Osteoblast (primary cell): ENCODE measurements around the gene CNTFR. TPM values are rescaled to one million over a fixed set of nuclear protein-coding genes. Genes with fewer than 3 reads are reported as not detected.

Experiments
- DNase-seq: peaks from one replicate; pipeline ENCODE4 v3.0.0; 2011; ENCODE audit warnings: low spot score, mixed read lengths; ENCODE audit not compliant: insufficient read length; ENCODE audit errors: missing footprints
- H2AFZ ChIP-seq: 2 replicates; pipeline ENCODE4 v1.6.0; 2011; ENCODE audit warnings: mild to moderate bottlenecking, low read length
- H3K27ac ChIP-seq: 2 replicates; pipeline ENCODE4 v1.5.1; 2011; ENCODE audit warnings: mild to moderate bottlenecking, low read depth, low read length, moderate library complexity
- H3K27me3 ChIP-seq: 2 replicates; pipeline ENCODE4 v1.6.0; 2012; ENCODE audit warnings: mild to moderate bottlenecking, control low read depth, inconsistent platforms, low read length, moderate library complexity; ENCODE audit not compliant: insufficient read depth
- H3K36me3 ChIP-seq: 2 replicates; pipeline ENCODE4 v1.5.1; 2011; ENCODE audit warnings: mild to moderate bottlenecking, low read length, control low read depth, moderate library complexity; ENCODE audit not compliant: insufficient read depth
- H3K4me1 ChIP-seq: 2 replicates; pipeline ENCODE4 v1.5.1; 2011; ENCODE audit warnings: mild to moderate bottlenecking, low read length, control low read depth, moderate library complexity; ENCODE audit not compliant: insufficient read depth
- H3K4me2 ChIP-seq: 2 replicates; pipeline ENCODE4 v1.6.0; 2011; ENCODE audit warnings: mild to moderate bottlenecking, low read length; ENCODE audit not compliant: insufficient read depth
- H3K4me3 ChIP-seq: fragments of 200-600 bp; sonication (generic); 3 replicates; pipeline ENCODE4 v1.5.1; 2012; ENCODE audit warnings: mild to moderate bottlenecking, low read length, inconsistent platforms; ENCODE audit not compliant: insufficient read depth
- H3K79me2 ChIP-seq: 2 replicates; pipeline ENCODE4 v1.6.0; 2012; ENCODE audit warnings: mild to moderate bottlenecking, low read length, control low read depth, inconsistent platforms; ENCODE audit not compliant: insufficient read depth
- H3K9me3 ChIP-seq: 2 replicates; pipeline ENCODE4 v1.5.1; 2011; ENCODE audit warnings: low read depth, low read length, control low read depth
- H4K20me1 ChIP-seq: 2 replicates; pipeline ENCODE4 v1.6.0; 2012; ENCODE audit warnings: mild to moderate bottlenecking, low read length, control low read depth; ENCODE audit not compliant: insufficient read depth
- total RNA-seq: library from RNA; depleted of rRNA; stranded (reverse); fragments of >200 nt; gene quantifications from 2 replicates; pipeline ENCODE4 v1.2.3, GENCODE V29; 2012
- TF ChIP-seq, protein P1 (sequence below): IDR thresholded peaks from 2 replicates; pipeline ENCODE4 v1.5.1; 2011; ENCODE audit warnings: mild to moderate bottlenecking, low read depth, low read length, moderate library complexity; ENCODE audit errors: extremely low read depth

Gene CNTFR
- total RNA-seq, 1 donor, result not detected

DNA sequence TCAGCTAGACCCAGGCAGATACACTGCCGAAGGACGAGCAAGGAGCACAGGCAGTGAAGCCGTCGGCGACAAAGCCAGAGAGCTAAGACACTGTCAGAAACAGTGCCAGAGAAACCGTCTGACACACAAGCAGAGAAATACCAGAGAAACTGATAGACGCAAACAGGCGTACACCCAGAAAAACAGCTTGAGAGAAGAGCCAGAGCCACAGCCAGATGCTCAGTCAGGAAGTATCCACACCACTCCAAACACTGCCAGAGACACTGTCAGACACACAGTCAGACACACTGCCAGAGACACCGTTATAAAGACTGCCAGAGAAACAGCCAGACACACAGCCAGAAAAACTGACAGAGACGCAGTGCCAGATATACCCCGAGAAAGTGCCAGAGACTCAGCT is 19.1 kb downstream of the CNTFR start:
- H3K27ac ChIP-seq, result no peak overlapping the region
- H3K79me2 ChIP-seq, result no peaks in the 10 kb centered on the region
- H3K4me2 ChIP-seq, result no peak overlapping the region
- H3K4me3 ChIP-seq, result no peak overlapping the region
- H3K27me3 ChIP-seq, result peaks cover 11% of the 10 kb centered on the region
- H4K20me1 ChIP-seq, result no peaks in the 10 kb centered on the region
- TF ChIP-seq, protein P1, sequence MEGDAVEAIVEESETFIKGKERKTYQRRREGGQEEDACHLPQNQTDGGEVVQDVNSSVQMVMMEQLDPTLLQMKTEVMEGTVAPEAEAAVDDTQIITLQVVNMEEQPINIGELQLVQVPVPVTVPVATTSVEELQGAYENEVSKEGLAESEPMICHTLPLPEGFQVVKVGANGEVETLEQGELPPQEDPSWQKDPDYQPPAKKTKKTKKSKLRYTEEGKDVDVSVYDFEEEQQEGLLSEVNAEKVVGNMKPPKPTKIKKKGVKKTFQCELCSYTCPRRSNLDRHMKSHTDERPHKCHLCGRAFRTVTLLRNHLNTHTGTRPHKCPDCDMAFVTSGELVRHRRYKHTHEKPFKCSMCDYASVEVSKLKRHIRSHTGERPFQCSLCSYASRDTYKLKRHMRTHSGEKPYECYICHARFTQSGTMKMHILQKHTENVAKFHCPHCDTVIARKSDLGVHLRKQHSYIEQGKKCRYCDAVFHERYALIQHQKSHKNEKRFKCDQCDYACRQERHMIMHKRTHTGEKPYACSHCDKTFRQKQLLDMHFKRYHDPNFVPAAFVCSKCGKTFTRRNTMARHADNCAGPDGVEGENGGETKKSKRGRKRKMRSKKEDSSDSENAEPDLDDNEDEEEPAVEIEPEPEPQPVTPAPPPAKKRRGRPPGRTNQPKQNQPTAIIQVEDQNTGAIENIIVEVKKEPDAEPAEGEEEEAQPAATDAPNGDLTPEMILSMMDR, result no peak
- H3K4me1 ChIP-seq, result no peaks in the 10 kb centered on the region
- no peaks in the 10 kb centered on the region for H3K9me3 ChIP-seq
- H3K36me3 ChIP-seq, result no peaks in the 10 kb centered on the region
- no peak overlapping the region for H2AFZ ChIP-seq
- DNase-seq, result no peak

DNA sequence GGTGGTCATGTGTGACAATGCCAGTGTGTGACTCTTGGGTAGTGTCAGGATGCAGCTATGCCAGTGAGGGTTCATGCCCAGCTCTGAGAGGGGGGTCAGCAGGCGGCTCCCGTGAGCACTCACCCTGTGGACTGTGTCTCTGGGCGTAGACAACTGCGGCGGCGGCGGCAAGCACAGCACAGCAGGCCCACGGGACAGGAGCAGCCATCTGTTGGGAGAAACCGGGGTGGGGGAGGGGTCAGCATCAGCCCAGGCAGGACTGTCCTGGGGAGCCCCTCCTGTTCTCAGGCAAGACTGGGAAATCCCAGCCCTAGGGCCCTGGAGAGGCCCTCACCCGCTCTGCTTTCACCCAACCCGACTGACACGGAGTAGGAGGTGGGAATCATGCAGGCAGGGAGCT is 20.8 kb downstream of the CNTFR start:
- no peaks in the 10 kb centered on the region for H3K4me1 ChIP-seq
- no peak overlapping the region for H2AFZ ChIP-seq
- no peaks in the 10 kb centered on the region for H3K79me2 ChIP-seq
- peaks cover 11% of the 10 kb centered on the region for H3K27me3 ChIP-seq
- H3K36me3 ChIP-seq, result no peaks in the 10 kb centered on the region
- no peak overlapping the region for H3K4me2 ChIP-seq
- H3K9me3 ChIP-seq, result no peaks in the 10 kb centered on the region
- no peak overlapping the region for H3K4me3 ChIP-seq
- H3K27ac ChIP-seq, result no peak overlapping the region
- TF ChIP-seq, protein P1, result no peak
- no peaks in the 10 kb centered on the region for H4K20me1 ChIP-seq
- no peak for DNase-seq

DNA sequence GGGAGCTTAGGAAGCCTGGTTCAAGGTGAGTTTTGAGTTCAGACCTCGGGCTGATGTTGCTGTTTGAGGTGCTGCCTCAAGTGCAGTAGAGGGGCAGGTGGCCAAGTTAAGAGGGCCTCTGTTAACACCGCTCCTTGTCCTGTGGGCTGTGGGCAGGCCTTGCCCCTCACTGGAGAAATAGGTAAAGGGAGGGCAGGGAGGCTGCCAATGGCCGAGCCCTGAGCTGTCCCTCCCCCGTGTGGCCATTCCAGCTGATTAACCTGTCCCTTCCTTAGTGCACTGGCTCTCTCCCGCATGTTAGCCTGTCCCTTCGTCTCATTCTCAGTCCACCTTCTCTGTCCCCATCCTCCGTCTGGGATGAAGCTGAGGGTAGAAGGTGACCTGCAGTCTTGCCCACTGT is 21.4 kb downstream of the CNTFR start:
- no peak overlapping the region for H3K27ac ChIP-seq
- H3K27me3 ChIP-seq, result peaks cover 11% of the 10 kb centered on the region
- no peak overlapping the region for H3K4me3 ChIP-seq

DNA sequence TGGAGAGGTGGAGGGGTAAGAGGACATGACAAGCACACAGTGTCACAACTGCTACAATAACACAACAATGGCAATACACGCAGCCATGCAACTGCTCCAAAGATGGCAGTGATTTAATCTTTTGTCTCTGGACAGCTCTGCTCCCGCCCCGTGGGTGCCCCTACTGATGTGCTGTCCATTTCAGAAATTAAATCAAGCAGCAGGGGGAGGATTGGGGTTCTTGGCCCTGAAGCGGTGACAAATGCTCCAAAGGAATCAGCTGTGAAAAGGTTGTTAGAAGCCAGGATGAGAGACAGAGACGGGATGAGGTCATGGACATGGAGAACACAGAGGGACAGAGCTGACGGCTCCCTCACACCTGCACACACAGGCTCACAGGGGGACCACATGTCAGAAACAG is 22.6 kb downstream of the CNTFR start:
- H3K4me3 ChIP-seq, result no peak overlapping the region
- no peak overlapping the region for H2AFZ ChIP-seq
- H3K36me3 ChIP-seq, result no peaks in the 10 kb centered on the region
- no peaks in the 10 kb centered on the region for H3K79me2 ChIP-seq
- TF ChIP-seq, protein P1, result no peak
- no peak overlapping the region for H3K4me2 ChIP-seq
- peaks cover 11% of the 10 kb centered on the region for H3K27me3 ChIP-seq
- no peaks in the 10 kb centered on the region for H3K4me1 ChIP-seq
- no peak for DNase-seq
- no peaks in the 10 kb centered on the region for H4K20me1 ChIP-seq
- no peaks in the 10 kb centered on the region for H3K9me3 ChIP-seq
- no peak overlapping the region for H3K27ac ChIP-seq

More for the DNA sequence above, 21.4 kb downstream of the CNTFR start:
- H2AFZ ChIP-seq, result no peak overlapping the region
- no peaks in the 10 kb centered on the region for H3K79me2 ChIP-seq
- no peaks in the 10 kb centered on the region for H3K9me3 ChIP-seq
- no peak for DNase-seq
- no peaks in the 10 kb centered on the region for H4K20me1 ChIP-seq
- TF ChIP-seq, protein P1, result no peak
- no peaks in the 10 kb centered on the region for H3K36me3 ChIP-seq
- H3K4me2 ChIP-seq, result no peak overlapping the region
- no peaks in the 10 kb centered on the region for H3K4me1 ChIP-seq
